HG03442 (cell line): ENCODE results near the gene RPS6KC1.
A peak's percentile ranks its signal among the peaks of the same experiment; 100 is the strongest.
"Not testable (repeated sequence)": the region's sequence is repeated elsewhere in the genome, so short reads cannot be mapped to it uniquely, and the experiment has no call there.

Experiments used
- ATAC-seq: cut with Tn5 transposase; IDR thresholded peaks from one replicate; pipeline ENCODE4 v1.9.1; 2021; ENCODE audit warnings: mild to moderate bottlenecking, moderate library complexity; ENCODE audit not compliant: unreplicated experiment

RPS6KC1 gene

GRCh38 chr1:213054142-213054541 is 3.1 kb downstream of the RPS6KC1 start:
- ATAC-seq = no peak

GRCh38 chr1:213054733-213055591 is 3.9 kb downstream of the RPS6KC1 start:
- ATAC-seq = no peak

GRCh38 chr1:213055767-213056166 is 4.7 kb downstream of the RPS6KC1 start:
- no peak for ATAC-seq

GRCh38 chr1:213057264-213058059 is 6.4 kb downstream of the RPS6KC1 start:
- no peak for ATAC-seq

GRCh38 chr1:213060836-213061235 is 9.8 kb downstream of the RPS6KC1 start:
- ATAC-seq = no peak

- no peak for ATAC-seq
Observed at GRCh38 chr1:213061263-213061662, 10.2 kb downstream of the RPS6KC1 start.

- no peak for ATAC-seq
Observed at GRCh38 chr1:213065800-213066199, 14.8 kb downstream of the RPS6KC1 start.

GRCh38 chr1:213066363-213066762 is 15.3 kb downstream of the RPS6KC1 start:
- no peak for ATAC-seq

- no peak for ATAC-seq
Observed at GRCh38 chr1:213067352-213067751, 16.3 kb downstream of the RPS6KC1 start.

- ATAC-seq = peak; percentile 95
Observed at GRCh38 chr1:213070406-213070805, 19.4 kb downstream of the RPS6KC1 start.

GRCh38 chr1:213075725-213076124 is 24.7 kb downstream of the RPS6KC1 start:
- peak; percentile 91 for ATAC-seq

GRCh38 chr1:213082420-213083111 is 31.5 kb downstream of the RPS6KC1 start:
- no peak for ATAC-seq

GRCh38 chr1:213083112-213083445 is 32.0 kb downstream of the RPS6KC1 start:
- ATAC-seq = no peak

- no peak for ATAC-seq
Observed at GRCh38 chr1:213087911-213088310, 36.9 kb downstream of the RPS6KC1 start.

- ATAC-seq = no peak
Observed at GRCh38 chr1:213089924-213090677, 39.1 kb downstream of the RPS6KC1 start.

- no peak for ATAC-seq
Observed at GRCh38 chr1:213094446-213094845, 43.4 kb downstream of the RPS6KC1 start.

GRCh38 chr1:213095467-213095866 is 44.4 kb downstream of the RPS6KC1 start:
- no peak for ATAC-seq

- no peak for ATAC-seq
Observed at GRCh38 chr1:213099682-213100399, 48.8 kb downstream of the RPS6KC1 start.

- ATAC-seq = not testable (repeated sequence)
Observed at GRCh38 chr1:213100565-213100964, 49.5 kb downstream of the RPS6KC1 start.
